NCI-H2196 treated with DMSO at 0.1 percent for 48 hours (cell line): ENCODE data around the gene ADGRB3.
"Not testable (repeated sequence)": the region's sequence is repeated elsewhere in the genome, so short reads cannot be mapped to it uniquely, and the experiment has no call there.

Experiments
- DNase-seq: peaks from one replicate; lab custom pipeline; 2025; ENCODE audit not compliant: unreplicated experiment; lab: John Stamatoyannopoulos, UW

ADGRB3 gene

DNA sequence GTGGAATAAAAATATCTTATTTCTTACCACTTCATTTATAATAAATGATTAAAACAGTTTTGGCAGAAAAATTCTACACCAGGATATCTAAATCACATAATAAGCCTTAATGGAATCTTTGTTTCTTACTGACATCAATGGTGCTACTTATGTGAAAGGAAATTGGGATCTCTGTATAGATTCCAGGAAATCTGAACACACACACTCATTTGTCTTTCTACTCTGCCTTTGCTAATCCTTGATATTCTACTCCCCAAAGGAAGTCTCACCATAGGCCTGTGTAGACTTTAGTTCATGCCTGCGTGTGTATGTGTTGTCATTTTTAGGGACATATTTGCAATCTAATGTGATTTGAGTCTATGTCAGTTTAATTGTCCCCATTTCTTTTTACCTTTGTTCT lies 7.9 kb downstream of the ADGRB3 start:
- no peak for DNase-seq

- DNase-seq: no peak
Measured at GRCh38 chr6:68649669-68650068, 14.6 kb downstream of the ADGRB3 start.

DNA sequence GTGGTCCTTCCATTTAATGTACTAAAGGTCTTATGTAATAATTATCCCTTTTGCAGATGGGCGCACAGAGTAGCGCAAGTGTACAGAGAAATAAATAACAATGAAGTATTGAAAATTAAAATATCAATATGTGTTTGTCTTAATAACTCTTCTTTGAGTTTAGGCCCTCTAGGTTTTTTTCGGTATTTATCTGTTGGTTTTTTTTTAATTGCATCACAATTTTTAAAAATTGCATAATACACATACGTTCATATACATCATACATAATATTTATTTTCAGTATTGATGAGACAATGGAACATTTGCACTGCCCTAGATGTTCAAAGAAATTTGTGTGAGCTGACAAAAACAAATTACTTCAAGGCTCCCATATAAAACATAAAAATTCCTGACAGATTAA lies 15.1 kb downstream of the ADGRB3 start:
- no peak for DNase-seq

GRCh38 chr6:68651011-68651985 lies 16.2 kb downstream of the ADGRB3 start:
- DNase-seq: no peak

DNA sequence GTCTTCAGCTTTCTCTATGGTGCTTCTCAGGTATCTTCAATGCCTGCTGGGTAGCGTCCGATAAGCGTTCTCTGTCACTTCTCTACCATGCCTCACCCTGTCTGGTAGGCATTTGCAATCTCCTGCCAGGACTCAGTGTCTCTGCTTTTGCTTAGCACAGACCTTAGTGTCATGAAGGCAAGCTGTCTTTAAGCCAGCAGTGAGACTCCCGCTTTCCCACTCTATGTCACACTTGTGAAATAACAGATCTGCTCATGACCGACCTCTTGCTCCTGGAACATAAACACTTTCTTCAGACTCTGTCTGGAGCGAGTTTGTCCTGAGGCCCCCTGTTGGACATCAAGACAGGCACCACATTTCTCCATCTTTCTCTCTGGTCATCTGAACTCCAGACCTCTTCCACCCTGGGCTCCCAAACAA lies 17.0 kb downstream of the ADGRB3 start:
- no peak for DNase-seq

- no peak for DNase-seq
Measured at GRCh38 chr6:68653074-68653705, 18.1 kb downstream of the ADGRB3 start.

DNA sequence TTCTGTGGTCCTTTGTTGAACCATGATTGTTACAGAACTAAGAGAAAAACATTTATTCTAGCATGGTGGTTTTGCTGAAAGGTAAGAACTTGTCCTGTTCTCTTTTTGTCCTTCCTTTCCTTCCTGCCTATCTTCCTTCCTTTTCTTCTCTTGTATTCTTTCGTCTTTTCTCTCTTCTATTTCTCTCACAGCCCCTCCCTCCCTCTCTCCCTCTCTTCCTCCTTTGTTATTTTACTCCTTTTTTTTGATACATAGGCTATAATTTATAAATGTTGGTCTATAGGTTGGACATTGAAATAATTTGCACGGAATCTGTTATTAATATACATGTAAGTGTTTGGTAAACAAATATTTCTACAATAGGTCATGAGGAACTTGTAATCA lies 18.6 kb downstream of the ADGRB3 start:
- no peak for DNase-seq

DNA sequence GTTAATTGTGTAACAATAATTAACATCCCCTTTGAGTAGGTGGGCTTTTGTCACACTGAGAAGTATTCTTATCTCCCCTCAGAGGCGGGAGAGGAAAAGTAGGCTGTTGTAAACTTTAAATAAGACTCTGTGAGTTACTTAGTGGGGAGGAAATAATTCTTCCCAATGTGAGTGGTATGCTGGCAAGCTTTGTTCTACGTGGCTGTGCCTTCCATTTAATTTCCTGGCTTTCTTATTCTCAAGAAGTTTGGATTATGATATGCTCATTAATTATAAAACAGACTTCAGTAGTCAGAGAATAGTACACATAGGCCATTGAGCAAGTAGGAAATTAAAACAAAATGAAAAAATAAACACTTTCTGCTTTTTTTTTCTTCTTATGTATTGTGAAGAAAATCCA lies 19.1 kb downstream of the ADGRB3 start:
- no peak for DNase-seq

DNA sequence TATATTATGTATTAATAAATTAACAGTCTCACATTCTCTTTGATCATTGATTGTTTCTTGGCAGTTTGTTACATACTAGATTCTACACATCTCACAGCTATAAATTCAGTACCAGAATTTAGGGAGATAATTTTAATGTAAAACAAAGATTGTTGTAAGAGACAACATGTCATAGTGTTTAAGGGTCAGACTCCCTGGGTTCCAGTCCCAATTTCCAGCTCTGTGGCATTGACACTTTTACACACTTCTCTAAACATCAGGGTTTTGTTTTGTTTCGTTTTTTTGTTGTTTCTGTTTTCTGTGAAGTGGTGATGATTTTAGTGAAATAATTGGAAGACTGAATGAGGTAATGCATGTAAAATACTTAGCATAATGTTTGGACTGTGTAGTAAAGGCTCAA lies 19.9 kb downstream of the ADGRB3 start:
- DNase-seq: no peak

DNA sequence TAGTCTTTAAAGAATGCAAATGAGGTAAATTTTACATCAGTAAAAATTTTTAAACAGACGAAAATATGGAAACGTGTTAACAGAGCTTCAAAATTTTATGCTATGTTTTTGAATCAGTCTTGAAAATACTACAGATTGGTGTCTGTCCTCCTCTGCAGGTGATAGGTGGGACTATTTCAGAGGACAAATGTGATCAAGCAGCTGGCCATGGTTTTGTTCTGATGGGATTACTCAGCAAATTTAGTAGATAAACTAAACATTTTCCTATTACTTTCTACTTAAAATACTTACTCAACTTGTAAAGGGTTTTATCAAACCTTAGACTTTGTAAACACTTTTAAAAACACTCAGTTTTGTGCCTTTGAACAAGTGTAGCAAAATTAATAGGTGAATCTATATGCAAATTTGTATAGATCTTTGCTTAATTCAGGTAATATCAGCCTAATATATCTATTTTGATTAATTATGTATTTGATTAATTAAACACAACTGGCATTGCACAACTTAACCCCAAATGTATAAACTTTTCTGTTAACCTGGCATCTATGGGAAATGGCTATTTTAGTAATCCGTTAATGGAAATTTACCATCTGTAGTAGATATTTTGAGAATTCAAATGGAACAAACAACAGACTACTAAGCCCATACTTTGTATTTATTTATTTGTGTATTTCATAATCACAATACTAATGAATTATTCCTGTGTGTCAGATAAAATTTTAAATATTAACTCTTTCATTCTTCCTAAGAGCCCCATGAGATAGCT lies 22.5 kb downstream of the ADGRB3 start:
- no peak for DNase-seq

- no peak for DNase-seq
Measured at GRCh38 chr6:68658338-68658737, 23.3 kb downstream of the ADGRB3 start.

DNA sequence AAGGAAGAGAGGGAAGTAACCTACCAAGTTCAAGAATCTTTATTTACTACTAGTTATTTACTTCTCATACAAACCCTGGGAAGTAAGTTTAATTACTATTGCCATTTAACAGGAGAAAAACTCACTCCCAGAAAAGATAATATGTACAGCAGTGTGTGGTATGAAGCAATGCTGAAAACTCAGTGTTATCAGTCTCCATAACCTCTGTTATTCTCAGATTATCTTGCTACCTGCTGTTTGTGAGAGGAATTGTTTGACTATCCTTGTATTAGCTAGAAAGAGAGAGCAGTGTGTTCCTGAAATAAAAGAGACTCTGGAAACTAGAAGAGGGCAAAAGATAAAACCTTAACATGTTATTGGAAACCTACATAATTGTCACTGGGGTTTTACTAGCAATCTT lies 38.2 kb downstream of the ADGRB3 start:
- no peak for DNase-seq

DNA sequence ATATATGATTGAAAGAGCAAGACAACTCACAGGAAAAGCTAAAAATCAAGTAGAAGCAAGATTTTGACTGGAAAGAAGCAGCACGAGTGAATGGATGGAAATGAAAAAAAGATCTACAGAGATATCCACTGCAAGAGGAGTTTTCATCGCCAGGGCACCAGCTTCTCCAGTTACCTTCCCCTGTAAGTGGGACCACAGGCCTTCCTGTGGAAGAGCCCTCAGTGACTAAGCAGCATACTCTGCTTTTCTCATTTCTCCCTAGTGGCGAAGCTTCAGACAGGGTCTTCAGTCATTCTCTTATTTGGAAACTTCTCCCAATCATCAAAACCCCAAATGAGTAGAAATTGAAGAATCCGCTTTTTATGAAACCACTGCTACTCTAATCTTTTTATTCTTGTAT lies 40.5 kb downstream of the ADGRB3 start:
- DNase-seq: no peak

- not testable (repeated sequence) for DNase-seq
Measured at GRCh38 chr6:68676094-68676493, 41.0 kb downstream of the ADGRB3 start.

GRCh38 chr6:68677058-68677457 lies 42.0 kb downstream of the ADGRB3 start:
- DNase-seq: no peak

DNA sequence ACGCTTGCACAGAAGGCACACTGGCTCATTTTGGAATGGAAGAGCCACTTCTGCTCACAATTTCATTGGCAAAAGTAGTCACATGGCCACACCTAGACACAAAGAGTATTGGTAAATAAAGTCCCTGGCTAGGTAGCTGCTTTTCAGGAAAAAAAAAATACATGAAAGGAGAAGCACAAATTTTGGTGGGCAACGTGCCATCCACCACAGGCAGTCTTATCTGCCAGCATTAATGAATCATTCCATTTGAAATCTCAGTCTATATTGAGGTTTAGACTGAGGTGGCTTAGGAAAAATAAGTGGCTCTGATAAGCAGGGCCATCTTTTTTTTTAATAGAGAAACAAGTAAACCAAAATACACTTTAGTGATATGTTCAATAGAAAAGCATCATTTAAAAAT lies 44.3 kb downstream of the ADGRB3 start:
- DNase-seq: no peak

- no peak for DNase-seq
Measured at GRCh38 chr6:68680264-68680663, 45.2 kb downstream of the ADGRB3 start.

DNA sequence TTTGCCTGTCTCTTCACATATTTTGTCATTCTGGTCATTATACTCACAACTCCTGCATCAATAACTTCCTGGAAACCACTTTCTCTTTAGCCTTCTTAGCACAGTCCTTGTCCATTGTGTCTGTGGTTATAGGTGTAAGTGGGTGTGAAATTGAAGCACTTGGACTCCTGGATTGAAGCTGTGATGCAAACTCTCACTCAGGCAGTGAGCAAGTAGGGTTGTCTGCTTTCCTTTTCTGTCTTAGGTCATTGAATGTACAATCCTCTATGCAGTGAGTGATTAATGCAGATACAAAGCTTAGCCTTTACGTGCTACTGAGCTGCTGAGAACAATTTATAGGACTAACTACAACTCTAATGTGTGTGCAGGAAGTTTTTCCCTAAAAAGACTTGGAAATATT lies 54.8 kb downstream of the ADGRB3 start:
- DNase-seq: no peak

DNA sequence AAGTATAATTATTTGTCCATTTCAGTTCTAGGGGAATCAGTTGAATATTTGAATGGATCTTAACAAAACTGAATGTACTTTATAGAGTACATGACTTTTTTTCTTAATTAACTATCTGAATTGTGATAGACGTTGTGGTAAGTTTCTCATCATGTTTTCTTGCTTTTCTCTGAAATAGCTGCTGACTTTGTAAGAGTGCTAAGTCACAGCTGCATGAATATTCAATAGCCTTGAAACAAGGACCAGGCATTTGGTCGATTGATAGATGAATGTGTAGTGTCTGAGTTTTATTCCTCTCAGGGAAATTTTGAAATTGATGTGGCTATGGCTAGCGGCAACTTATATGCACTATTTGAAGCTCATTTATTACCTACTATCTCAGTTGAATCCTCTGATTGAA lies 56.0 kb downstream of the ADGRB3 start:
- DNase-seq: no peak

DNA sequence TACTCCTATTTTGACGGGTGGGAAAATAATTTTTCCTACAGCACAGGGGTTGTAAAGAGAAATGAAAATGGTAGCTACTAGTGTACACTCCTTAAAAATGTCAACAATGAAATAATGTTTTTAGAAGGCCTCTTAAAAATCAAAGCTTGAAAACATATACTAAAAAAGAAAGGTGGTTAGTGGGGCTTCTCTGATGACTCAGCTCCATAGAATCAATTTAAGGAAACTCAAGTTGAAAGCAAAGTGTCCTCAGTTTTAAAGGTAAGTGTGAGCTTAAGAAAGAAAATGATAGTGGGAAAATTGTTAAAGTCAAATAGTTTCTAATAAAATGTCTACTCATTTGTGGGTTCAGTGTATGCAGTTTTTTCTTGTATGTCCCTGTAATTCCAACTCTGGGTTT lies 58.2 kb downstream of the ADGRB3 start:
- DNase-seq: no peak

DNA sequence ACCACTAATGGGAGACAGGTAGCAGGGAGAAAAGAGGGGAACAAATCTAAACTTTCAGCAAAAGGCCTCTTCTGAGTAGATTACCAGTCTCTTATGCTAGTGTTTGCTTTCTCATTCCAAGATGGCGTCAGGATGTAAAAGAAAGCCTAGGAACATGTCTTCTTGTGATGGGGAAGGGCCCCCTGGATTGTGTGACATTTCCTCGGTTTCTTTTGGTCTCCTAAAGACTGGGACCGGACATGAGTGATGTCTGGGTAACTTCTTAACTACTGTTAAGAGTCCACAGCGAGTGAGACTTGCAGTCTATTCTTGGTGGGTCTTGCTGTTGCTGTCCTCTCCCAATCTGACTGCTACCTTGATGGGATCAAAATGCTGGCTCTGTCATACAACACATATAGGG lies 60.3 kb downstream of the ADGRB3 start:
- no peak for DNase-seq

DNA sequence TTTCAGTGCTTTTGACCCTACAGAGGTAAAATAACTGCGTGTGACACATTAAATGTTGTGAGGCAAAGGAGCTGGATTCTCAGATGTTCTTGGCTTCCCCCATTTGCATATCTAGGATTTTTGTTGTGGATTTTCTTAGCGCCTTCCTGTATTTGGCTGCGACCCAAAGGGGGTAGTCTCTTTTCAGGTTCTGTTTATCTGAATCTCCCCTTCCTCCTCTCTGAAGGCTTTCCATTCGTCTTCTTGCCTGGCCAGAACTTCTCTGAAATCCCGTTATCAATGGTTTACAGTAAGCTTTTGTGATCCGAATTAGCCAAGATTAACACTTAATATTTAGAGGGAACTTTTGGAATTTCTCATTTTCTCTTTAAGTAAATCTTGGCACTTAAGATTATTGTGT lies 60.8 kb downstream of the ADGRB3 start:
- no peak for DNase-seq
